ENCODE results near the gene ZNF436.

ZNF436 gene

DNA sequence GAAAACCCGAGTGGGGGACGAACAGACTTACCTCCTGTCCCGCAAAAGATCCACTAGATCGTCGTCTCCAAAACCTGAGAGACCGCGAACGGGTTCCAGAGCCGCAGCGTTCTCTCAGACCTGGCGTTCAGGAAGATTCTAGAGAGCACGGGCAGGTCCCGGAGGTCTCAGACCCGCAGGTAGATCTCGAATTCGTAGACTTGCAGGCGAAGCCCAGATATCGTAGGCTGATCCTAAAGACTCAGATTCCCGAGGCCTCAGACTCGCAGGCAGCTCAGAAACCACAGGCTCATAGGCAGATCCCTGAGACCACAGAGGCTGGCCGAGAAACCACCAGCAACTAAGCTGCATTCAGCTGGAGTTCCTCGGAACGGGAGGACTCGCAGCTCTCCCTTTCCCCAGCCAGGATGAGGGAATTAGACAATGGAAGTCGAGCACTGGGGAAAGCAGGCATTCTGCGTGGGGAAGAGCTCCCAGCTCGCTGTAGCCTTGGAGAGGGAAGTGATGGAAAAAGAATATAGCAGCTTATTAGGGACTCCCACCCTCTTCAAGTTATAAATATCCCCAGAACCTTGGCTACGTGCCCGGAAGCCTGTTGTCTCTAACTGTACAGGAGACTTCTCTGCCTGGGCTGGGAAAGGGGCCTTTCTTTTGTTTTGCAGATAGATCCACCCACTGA is at the start of gene ZNF436:
TSS of gene ZNF436 (minus strand) at position 502 of the 679 bp plus-strand sequence. CDS start 1,831 bp downstream, outside the sequence.
- peak in 1 of 2 experiments; percentile 31 for DNase-seq

DNA sequence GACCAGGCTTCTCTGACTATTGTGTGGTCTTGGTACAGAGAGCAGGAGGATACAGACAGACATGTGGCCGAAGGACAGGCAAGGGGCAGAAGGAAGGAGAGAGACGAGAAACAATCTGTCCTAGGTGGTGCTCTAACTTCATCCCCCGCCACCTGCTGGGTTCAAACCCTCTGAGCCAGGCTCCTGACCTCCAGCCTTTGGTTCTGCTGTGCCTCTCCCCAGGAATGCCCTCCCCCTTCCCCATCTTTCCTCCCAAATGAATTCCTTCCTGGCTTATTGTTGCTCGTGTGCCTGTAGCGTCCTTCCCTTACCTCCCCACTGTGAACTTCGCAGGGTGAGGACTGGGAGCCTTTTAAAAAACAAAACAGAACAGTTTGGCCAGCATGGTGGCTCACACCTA is 49.5 kb upstream of the ZNF436 start:
- no peak for DNase-seq

DNA sequence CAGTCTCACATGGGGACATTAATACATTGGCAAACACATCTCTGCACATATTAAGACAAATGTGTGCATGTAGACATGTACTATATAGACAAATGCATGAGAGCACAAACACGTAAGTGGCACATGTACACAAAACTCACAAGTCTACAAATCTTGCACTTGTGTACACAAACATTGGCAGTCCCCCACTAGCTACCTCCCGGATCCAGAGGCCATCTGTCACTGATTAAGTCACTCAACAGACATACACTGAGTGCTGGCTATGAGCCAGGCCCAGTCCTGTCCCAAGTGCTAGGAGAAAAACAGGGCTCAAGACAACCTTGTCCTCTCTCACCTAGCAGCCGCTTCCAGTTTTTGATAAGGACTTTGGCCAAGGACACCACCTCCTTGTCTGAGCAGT is 47.9 kb upstream of the ZNF436 start:
- no peak for DNase-seq

GRCh38 chr1:23416964-23417363 is 47.3 kb upstream of the ZNF436 start:
- no peak for DNase-seq

DNA sequence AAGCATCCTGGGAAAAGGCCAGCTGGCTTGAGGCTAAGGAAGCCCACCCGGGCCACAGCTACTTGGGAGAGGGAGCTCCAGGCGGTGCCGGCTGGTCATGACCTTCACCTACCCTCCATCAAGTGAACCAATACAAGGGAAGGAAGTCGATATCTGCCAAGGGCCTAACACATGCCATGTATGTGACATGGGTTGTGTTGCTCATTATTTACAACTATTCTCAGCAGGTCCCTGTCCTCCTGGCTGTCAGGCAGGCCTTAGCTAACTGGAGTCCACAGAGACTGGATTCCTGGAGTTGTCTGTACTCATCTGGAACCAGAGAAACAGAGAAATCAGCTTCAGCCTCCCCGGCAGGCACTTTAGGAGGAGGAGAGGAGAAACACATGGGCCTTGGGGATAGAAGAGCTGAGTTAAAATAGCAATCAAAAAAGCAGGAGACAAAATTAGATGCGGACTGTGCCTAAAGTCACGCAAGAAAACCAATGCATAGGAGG is 39.2 kb upstream of the ZNF436 start:
- DNase-seq, result no peak

- DNase-seq, result no peak
Measured at GRCh38 chr1:23407016-23407630, 37.5 kb upstream of the ZNF436 start.

DNA sequence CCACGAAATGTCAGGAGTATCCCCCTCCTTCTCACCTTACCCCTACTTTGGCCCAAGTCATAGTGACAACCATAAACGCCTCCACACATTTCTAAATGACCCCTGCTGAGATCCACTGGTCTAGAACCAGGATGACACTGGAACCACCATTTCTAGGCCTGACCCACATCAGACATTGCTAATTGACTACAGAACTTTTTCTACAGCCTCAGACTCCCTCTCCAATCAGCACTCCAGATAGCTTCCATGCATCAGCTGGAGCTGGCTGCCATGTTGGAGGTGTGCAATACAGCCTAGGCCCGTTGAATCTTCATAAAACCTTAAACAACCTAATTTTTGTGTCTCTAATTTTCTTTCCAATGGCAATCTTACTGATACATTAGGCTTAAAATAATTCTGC is 36.3 kb upstream of the ZNF436 start:
- DNase-seq, result no peak

DNA sequence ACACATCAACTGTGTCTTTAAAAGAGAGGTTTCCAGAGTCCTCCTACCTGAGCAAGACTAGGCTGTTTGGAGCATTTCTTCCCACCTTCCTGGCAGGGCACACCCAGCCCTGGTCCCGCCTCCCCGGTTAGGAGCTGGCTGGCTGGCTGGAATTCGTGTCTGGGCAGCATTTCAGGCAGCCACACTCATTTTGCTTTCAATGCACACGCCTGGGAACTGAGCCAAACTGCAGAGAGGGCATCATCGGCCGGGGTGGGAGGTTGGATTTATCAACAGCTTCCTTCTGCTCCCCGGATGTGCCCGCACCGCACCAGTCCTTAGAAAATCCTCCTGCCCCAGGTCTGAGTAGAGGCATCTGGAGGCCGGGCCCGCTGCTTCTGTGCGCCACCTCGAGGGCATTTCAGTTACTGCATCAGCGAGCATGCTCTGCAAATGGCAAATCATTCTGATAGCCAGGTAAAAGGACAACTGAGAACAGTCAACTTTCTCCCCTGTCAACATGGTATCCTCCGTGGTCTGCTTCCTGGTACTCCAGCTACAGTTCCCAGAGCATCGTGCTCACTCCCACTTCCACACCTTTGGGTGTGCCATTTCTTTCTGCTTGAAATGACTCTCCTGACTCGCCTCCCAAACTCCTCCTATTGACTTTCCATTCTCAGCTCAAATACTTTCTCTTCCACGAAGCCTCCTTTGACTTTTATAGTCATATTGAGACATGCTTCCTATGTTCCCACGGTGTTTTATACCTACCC is 34.3 kb upstream of the ZNF436 start:
- DNase-seq, result peak; percentile 65 to 89

DNA sequence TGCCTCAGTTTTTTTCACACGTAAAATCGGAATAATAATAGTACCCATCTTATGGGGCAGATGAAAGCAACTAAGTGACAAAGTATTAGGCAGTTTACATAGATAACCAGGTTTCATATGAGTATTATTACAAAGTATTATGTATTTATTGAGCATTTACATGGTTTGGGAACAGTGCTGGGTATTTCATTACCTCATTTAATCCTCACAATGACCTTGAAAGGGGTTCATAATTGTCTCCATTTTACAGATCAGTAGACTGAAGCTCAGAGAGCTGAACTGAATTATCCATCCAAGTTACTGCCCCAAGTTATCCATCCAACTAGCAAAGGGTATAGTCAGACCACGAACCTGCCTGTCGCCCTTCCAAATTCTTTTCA is 33.7 kb upstream of the ZNF436 start:
- DNase-seq, result no peak

GRCh38 chr1:23403038-23403336 is 33.4 kb upstream of the ZNF436 start:
- DNase-seq, result peak; percentile 45 to 67

DNA sequence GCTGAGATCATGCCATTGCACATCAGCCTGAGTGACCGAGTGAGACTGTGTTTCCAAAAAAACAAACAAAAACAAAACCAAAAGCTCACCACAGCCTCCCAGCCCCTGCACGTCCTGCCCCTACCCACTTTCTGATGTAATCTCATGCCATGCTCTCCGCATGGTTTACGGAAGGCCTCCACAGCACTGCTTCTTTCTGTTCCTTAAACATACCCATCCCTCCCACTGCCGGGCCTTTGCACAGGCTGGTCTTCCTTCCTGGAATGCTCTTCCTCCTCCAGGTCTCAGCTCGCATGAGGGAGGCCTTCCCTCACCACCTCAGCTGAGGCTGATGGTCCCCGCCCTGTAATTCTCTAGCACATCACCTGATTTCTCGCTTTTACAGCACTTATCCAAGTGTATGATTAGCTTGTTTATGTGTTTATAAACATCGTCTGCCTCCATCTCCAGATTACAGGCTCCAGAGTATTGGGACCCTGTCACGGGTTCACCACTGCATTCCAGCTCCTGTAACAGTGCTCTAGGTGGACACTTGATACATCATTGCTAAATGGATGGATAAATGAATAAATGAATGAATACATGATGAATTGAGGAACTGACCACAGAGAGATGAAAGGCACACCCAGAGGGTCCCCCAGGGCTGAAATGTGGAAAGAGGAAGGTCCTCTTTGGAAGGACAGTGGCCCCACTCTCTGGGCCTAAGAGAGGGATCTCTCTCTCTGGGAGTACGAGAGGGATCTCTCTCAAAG is 32.8 kb upstream of the ZNF436 start:
- no peak for DNase-seq

DNA sequence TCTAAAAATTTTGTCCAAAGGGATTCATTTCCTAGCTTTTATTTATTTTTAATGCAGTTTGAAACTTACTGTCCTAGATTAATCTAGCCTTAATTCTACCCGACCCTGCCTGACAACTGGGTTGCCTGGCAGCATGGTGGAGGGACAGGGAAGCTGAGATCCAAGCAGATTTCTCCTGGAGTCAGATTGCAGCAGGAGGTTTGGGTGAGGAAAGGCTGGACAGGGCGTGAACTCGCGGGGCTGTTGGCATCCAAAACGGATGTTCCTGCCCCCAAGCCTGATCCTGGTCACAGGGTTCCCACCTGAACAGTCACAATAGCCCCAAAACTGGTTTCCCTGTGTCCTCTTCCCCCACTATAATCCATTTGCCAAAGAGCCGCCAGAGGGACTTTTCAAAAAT is 31.7 kb upstream of the ZNF436 start:
- no peak for DNase-seq

- DNase-seq, result no peak
Measured at GRCh38 chr1:23400324-23401114, 30.9 kb upstream of the ZNF436 start.

DNA sequence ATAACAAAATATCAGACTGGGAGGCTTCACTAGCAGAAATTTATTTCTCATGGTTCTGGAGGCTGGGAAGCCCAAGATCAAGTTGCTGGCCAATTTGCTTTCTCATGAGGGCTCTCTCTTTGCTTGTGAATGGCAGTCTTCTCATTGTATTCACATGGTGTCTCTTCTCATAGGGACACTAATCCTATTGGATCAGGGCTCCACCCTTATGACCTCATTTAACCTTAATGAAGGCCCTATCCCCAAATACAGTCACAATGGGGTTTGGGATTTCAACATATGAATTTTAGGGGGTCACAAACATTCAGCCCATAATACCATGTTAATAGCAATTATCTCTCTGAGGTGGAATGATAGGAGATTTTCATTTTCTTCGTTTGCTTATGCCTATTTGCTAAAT is 29.6 kb upstream of the ZNF436 start:
- DNase-seq, result no peak

GRCh38 chr1:23397908-23398307 is 28.3 kb upstream of the ZNF436 start:
- no peak for DNase-seq

GRCh38 chr1:23396380-23396779 is 26.7 kb upstream of the ZNF436 start:
- DNase-seq, result no peak

DNA sequence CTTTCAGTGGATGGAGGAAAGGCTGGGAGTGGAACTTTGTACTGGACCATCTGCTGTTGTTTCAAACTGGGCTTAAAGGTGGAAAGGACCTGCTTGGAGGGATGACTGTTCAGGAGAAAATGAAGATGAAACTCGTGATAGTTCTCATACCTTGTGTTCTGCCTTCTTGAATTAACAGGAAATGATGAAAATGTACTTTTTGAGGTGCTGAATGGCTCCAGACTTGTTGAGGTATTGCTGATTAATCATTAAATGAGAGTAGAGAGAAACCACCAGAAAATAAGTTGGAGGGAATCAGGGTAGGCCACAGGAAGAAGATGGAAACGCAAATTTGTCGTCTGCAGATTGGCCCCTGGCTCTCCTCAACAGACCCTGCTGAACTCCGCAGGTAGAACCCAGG is 26.2 kb upstream of the ZNF436 start:
- no peak for DNase-seq

DNA sequence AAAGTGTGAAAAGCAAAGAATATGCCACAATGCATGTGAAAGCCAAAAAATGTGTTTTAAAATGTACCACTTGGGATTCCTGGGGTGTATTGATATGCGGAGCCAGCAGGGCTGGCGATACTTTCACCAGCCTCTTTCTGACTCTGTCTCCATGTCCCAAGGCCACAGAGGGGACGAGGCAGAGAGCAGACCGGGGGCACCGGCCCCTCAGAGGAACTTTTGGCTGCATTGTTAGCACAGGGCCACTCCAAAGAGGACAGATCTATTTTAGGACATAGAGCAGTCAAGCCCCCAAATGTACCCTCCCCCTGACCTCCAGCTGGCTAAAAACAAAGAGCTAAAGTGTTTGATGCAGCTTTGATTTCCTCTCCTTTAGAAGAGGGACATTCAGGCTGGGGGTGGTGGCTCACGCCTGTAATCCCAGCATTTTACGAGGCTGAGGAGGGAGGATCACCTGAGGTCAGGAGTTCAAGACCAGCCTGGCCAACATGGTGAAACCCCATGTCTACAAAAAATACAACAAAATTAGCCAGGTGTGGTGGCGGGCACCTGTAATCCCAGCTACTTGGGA is 25.6 kb upstream of the ZNF436 start:
- DNase-seq, result no peak

- DNase-seq, result no peak
Measured at GRCh38 chr1:23394684-23395083, 25.0 kb upstream of the ZNF436 start.

DNA sequence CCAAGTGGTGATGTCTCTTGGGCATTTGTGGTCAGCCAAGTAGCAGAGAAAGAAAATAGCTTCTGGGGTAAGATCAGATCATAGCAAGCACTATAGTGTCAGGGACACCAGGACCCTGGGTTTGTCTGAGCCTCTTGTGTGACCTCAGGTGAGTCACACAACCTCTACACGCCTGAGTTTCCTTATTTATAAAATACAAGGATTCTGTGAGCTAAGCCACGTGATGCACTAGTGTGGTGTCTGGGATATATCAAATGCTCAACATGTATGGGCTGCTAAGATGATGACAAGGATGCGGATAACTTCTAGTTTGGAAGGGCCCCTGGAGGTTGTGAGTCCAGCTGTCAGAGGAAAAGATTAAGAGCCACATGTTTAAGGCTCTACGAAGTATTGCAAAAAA is 24.5 kb upstream of the ZNF436 start:
- no peak for DNase-seq

GRCh38 chr1:23393706-23394105 is 24.1 kb upstream of the ZNF436 start:
- no peak for DNase-seq

DNA sequence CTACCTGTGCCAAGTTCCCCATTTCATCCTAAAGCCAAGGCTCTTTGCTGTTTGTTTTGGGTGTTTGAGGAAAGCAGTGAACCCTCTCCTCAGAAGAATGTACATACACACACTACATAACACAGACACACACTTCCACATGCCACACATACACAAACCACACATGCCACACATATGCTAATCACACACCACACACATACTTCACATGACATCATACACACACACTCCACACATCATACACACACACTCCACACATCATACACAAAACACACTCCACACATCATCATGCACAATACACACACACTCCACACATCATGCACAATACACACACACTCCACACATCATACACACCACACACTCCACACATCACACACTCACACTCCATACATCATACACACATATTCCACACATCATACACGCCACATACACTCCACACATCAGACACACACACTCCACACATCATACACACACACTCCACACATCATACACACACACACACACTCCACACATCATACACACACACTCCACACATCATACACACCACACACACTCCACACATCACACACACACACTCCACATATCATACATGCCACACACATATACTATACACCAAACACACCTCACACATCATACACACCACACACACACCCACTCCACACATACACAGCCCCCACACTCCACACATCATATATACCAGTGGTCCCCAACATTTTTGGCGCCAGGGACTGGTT is 22.7 kb upstream of the ZNF436 start:
- no peak for DNase-seq
